GM18502 (cell line): ENCODE measurements around the gene RNFT1.
"Not testable (repeated sequence)": the region's sequence is repeated elsewhere in the genome, so short reads cannot be mapped to it uniquely, and the experiment has no call there.

Experiments used
- ATAC-seq: cut with Tn5 transposase; IDR thresholded peaks from one replicate; pipeline ENCODE4 v1.9.1; 2021; ENCODE audit warnings: mild to moderate bottlenecking; ENCODE audit not compliant: unreplicated experiment, poor library complexity

RNFT1 gene

DNA sequence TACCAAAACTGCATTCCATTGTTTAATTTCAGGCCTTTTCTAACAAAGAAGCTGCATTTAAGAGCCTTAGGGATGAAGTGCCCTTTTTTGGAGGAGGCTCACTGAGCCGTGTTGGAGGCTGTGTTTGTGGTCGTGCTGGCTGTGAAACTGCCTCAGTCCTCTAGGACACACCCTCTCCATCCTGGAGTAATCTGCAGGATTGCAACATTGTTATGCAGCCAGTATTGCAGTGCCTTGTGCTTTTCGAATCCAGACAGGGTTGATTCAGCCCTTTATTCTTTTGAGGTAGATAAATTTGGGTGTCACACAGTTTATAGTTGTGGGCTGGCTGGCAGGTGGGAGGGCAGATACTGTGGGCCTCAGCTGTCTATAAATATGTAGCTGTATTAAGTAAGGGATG lies 33.8 kb downstream of the RNFT1 start:
- ATAC-seq: not testable (repeated sequence)

GRCh38 chr17:59930121-59930520 lies 34.4 kb downstream of the RNFT1 start:
- ATAC-seq: not testable (repeated sequence)

- not testable (repeated sequence) for ATAC-seq
Observed at GRCh38 chr17:59920637-59921036, 43.9 kb downstream of the RNFT1 start.

DNA sequence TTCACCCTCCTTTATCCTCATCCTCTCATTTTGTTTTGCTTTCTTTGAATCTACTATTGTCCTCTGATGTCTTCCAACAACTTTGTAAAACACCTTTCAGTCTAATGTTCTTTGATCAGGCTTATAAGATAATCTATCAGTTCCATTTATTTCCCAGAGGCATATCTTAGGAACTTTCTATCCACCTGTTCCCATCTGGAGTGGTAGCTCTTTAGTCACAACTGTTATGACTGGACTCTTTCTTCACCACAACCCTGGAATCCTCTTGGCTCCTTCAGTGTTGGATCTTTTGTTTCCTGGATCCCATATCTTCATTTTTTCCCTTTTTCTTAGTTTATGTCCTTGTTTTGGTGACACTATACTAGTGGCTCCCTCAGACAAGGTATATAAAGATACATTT lies 48.1 kb downstream of the RNFT1 start:
- no peak for ATAC-seq

DNA sequence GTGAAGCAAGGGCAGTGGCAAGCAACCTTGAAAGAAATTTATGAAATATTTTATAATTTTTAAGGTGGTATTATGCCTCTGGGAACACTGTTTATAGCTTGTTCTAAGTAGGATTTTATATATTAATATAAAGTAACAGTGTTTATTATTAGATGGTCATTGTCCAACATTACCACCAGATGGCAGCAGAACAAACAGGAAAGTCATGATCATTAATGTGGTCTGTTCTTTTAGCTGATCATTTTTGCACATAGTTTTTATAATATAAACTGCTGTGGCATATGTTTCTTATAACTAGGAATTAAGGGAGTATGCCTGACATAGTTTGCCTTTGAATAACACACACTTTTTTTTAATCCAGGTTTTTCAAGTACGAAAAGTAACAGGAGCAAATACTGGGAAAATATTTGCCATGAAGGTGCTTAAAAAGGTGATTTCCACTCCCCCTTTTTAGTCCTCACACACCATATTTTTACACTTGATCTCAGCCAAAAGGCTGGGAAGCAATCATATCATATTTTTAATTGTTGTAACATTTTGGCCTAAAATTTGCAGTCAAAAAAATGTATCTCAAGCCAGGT lies 50.2 kb downstream of the RNFT1 start:
- no peak for ATAC-seq

DNA sequence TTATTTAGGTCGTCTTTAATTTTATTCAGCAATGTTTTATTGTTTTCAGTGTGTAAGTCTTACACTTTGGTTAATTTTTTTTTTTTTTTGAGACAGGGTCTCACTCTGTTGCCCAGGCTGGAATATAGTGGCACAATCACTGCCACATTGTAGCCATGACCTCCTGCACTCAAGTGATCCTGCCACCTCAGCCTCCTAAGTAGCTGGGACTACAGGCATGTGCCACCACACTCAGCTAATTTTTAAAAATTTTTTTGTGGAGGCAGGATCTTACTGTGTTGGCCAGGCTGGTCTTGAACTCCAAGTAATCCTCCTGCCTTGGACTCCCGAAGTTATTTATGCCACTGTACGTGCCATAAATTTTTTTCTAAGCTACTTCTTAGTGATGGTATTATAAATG lies 57.1 kb downstream of the RNFT1 start:
- no peak for ATAC-seq

DNA sequence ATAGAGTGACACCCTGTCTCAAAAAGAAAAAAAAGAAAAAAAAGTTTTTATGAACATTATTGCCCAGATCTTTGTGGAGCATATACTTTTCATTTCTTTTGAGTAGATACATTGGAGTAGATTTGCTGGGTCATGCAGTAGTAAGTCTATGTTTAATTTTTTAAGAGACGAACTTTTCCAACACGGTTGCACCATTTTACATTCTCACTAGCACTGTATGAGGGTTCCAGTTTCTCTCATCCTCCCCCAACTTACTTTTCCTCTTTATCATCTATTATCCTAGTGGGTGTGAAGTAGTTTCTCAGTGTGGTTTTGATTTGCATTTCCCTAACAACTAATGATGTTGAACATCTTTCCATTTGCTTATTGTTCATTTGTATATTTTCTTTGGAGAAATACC lies 61.1 kb downstream of the RNFT1 start:
- no peak for ATAC-seq
